Fibroblast of skin of abdomen (primary cell): ENCODE results near the gene PPP1R16B.
"Not testable (repeated sequence)": the region's sequence is repeated elsewhere in the genome, so short reads cannot be mapped to it uniquely, and the experiment has no call there.

Source experiments
- DNase-seq: peaks from one replicate; pipeline ENCODE4 v3.0.0-alpha.2; 2013

Gene PPP1R16B

DNA sequence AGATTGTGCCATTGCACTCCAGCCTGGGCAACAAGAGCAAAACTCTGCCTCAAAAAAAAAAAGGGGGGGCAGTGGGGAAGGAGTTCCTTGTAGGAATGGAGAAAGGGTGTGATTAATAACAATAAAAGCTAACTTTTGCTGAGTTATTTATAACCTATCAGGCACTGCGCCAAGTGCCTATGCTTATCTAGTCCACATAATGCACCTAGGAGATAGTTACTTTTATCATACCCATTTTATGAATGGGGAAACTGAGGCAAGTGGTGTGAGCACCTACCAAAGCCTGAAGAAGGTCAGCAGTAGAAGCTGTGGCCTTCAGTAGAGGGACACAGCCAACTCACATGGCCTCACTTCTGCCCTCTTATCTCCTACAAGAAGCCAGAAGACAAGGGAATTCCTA is 13.6 kb upstream of the PPP1R16B start:
- DNase-seq, result no peak

DNA sequence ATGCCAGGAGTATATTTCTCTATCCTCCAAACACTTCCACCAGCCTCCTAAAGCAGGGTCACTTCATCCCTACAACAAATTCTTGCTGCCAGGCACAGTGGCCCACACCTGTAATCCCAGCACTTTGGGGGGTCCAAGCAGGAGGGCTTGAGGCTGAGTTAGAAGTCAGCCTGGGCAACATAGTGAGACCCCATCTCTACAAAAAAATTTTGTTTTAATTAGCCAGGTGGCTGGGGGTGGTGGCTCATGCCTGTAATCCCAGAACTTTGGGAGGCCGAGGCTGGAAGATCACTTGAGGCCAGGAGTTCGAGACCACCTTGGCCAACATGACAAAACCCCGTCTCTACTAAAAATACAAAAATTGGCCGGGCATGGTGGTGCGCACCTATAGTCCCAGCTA is 11.4 kb upstream of the PPP1R16B start:
- DNase-seq, result not testable (repeated sequence)

DNA sequence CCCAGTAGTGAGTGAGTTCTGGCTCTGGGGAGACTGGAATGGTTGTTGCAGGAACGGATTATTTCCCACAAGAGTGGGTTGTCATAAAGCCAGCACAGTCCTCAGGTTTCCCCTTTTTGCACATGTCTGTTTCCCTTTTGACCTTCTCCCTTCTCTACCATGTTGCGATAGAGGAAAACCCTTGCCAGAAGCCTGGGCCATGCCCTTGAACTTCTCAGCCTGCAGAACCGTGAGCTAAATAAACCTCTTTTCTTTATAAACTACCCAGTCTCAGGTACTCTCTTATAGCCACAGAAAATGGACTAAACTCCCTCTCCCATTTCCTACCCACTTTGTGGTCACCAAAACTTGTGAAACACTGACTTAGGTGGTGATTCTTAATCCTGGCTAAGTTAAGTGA is 7.2 kb upstream of the PPP1R16B start:
- no peak for DNase-seq

DNA sequence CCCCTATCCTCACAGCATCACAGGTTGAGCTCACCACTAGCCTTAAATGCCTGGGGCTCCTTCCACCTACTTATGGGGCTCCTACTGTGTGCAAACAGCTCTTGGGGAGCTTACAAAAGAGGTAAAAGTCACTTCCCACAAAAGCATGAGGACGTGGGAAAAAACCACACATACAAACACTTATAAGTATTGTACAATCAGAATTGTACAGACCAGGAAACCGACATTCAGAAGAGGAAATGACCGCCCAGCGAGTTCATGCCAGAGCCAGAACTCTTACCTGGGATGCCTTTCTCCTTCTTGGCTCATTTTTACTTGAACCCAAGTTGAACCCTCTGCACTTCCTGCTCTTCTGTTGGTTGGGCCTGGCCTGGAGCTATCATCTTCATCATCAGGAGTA is 6.3 kb upstream of the PPP1R16B start:
- DNase-seq, result no peak

DNA sequence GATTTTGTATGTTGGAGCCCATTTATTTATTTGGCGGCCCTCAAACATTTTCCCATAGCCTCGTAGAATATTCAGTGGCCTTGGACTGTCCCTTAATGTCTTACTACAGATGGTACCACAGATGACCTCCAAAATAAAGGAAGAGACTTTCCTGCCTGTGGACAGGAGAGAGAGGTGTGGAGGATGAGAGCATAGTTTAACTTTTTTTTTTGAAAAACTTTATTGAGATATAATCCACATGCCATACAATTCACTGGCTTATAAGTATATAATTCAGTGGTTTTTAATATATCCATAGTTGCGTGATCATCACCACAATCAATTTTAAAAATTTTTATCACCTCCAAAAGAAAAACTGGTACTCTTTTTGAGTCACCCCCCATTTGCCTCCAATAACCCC is 4.6 kb upstream of the PPP1R16B start:
- DNase-seq, result no peak

DNA sequence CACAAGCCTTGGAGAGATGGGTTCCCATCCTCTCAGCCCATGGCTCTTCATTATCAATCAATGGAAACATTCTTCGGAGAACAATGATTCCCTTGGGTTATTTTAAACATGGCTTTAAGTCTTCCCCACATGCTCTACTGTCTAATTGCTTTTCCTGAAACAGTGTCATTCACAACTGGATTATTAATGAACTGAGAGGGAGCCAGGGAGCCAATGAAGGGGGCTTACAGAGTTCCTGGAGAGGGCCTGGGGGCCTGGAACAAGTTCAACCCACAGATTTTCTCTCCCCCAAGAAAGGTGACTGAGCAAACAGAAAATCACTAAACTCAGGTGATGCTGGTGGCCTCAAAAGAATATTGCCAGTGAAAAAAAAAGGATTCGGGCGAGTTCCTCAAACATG is 1.3 kb upstream of the PPP1R16B start:
- DNase-seq, result no peak

DNA sequence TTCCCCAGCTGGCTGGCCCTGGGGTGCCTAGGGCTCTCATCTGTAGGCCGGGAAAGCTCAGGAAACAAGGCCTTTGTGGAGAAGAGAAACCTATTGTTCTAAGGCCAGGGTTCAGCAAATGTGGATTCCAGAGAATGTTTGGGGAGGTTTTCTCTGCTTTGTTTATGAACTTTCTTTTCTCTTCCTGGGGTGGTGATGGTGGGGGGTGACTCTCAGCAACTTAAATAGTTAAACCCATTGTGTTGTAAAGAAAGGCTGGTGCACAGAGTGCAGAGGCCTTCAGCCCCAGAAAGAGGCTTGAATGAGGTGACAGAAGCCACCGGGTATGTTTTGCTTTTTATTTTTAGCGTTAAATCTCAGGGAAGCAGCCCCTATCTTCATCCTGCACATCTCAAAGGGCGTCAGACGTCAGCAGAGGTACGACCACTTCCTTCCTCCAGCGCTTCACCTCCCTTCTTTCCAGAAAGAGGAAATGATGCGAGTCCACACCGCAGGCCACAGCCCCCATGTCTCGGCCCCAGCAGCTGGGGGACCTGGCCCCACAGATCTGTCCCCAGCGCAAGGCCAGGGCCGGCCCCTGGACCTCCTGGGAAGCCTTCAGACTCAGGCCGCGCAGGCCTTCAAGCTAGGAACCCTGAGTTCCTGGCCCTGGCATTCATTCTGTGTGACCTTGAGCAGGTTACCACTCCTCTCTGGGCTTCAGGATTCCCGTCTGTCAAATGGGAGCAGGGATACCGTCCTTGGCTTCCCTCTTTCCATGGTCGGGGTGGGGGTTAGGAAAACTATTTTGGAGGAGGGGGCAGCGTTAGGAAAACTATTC is 605 bp upstream of the PPP1R16B start:
- DNase-seq, result no peak

DNA sequence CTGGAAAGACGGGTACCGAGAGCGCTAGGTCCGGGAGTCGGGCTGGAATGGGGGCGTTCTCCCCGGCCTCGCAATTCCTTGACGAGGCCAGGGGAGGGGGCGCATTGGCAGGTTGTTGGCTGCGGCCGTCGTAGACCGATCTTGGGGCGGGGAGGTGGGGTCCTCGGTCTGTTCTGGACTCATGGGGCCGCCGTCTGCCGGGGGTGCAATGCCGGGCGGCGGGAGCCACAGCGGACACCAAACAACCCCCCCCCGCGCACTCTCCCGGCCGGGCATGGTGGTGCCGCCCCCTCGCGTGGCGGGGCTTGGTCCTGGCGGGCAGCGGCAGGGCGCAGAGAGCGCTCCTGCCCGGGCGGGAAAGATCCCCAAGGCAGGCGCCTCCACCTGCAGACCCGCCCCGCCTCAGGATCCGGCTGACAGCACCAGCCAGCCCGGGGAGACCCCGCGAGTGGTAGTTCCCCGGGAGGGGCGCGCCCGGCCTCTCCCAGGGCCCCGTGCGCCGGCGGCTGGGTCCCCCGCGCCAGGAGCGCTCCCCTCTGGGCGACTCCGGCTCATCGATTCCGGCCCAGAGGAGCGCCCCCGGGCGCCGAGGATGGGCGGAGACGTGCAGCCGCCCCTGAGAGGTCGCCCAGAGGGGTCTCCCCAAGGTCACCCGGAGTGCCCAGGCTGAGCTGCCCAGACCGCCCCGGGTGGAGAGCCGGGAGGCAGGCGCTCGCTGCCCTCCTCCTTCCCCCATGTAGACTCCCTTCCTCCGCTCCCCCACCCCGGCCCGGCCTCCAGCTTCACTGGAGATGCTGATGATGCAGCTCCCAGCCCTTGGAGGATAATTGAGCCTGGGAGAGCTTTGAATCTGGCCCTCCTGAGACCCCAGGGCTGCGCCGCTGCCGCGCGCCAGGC is 709 bp downstream of the PPP1R16B start:
- no peak for DNase-seq

DNA sequence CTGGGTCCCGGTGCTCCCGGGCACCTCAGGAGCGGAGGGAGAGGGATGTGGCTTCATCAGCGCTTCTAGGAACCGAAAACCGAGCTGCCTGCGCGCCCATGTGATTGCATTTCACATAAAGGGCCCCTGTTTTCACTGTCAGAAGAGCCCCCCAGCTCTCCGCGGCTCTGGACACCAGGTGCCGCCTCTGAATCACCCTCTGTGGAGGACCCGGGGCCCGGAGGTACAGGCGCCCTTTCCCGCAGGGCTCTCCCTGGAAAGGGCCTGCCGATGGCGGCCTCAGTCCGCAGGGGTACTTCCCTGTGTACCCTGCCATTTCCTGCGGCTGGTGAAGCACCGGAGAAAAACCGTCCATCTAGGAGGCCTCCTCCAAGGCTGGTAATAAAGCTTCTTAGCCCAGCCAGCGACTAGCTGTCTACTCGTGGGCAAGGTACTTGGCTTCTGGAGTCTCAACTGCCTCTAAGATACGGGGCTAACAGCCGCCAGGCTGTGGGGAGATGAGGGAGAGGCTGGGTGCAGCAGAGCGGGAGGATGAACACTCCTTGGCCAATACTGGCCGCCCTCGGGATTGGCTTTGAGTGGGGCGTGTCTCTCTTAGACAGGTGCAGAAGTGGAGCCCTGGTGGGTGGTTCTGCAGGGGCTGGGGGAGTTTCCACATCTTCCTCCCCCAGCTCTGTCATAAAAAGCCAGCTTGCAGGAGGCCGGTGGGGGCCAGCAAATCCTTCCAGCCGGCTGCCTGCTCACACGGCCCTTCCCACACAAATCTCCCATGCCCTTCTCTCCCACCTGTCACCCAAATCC is 1.6 kb downstream of the PPP1R16B start:
- DNase-seq, result no peak

DNA sequence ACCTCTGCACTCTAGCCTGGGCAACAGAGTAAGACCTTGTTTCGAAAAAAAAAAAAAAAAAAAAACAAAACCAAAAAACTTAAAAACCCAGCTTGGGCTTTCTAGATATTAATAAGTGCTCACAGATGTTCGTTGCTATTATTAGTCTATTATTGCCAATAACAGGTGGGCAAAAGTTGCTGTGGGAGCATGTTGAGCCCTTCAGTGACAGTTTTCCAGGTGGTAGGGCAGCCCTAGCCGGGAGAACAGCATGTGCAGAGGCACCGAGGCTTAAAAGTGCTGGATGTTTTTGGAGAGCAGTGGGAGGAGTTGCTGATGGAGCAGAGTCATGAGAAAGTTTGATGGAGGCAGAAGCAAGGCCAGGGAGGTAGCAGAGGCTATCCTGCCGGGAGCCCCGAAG is 4.4 kb downstream of the PPP1R16B start:
- no peak for DNase-seq

DNA sequence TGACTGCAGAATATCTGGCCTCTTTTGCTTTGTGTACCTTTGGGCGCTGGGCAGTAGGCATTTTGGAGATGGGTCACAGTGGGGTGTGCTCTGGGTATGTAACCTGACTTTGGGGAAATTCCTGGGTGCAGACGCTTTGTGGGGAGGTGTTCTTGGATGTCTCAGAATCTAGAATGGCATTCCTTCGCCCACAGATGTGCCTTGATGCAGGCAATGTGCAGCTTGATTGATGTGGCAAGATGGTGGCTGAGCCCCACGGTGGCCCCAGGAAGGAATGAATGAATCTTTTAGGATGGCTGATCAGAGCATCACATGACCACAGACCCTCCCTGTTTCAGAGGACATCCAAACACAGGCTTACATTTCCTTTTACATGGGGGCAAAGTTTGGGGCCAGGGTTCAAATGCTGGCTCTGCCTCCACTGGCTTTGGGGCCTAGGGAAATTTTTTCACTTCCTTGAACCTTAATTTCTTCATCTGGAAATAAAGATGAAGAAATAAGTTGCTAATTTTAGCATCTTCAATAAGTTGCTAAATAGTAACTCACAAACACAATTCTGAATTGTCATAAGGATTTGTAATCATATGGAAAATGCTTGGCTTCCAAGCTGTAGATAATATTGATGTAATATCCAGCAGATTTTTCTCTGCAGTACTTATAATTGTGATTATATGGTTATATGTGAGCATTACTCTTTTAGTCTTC is 5.6 kb downstream of the PPP1R16B start:
- no peak for DNase-seq

DNA sequence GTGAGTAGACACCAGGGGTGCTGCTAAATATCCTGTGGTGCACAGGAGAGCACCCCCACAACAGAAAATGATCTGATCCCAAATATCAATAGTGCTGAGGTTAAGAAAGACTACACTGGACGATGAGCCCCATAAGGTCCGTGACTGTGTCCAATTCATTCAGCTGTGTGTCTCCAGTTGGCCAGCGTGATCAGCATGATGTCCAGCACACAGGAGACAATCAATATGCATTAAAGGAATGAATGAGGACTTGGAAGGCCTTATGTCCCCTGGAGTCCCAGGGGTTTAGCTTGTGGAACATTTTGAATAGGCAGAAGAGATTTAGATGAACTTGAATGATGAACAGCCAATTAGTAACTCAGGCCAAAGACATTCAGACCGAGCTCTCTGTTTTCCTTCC is 6.3 kb downstream of the PPP1R16B start:
- DNase-seq, result no peak

DNA sequence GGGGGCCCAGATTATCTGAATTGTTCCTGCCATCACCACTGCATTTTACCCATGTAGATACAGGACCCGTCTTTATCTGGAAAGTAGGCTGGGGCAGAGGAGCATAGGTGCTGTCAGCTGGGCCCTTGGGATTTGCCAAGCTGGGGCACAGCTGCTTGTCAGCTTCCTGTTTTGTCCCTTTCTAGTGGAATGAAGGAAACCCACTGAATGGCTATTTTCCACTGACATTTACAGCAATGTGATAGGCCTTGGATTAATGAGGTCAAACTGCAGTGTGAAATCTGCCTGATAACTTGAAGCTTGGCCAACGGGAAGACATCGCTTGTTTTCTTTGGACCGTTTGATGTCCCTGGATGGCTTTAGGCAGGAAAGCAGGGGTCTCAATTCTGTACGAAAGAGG is 6.7 kb downstream of the PPP1R16B start:
- DNase-seq, result no peak

DNA sequence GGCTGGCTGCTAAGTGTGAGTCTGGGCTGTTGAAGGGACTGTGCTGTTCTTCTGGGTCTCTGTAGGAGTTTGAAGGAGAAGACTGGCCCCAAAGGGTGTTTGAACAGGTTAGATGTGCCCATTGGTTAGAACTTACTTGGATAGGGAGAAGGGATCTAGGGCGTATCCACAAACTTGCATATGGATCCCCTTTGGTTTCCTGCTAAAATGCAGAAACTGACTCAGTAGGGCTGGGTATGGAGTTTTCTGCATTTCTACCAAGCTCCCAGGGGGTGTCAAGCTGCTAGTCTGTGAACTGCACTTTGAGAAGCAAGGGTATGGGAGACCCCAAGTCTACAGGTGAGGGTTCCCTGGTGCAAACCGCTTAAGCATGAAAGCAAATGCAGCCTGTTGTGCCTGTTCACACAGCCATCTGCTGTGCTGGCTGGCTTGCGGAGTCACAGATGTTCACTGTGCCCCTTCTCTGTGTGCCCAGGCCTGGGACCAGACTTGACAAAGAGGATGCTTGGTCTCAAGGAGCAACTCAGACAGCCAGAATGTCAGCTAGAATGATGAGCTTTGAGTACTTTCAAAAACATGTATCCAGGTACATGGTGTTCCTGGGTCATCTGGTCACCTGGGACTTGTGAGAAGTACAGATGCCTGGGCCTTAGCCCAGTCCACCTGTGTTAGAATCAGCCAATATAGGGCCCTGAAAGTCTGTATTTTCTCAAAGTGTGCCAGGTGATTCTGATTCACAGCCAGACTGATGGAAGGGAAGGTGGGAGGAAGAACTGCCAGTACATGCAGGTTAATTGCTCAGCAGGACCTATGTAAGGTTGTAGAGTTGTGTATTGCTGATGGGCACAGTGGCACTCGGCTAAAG is 7.4 kb downstream of the PPP1R16B start:
- DNase-seq, result no peak

DNA sequence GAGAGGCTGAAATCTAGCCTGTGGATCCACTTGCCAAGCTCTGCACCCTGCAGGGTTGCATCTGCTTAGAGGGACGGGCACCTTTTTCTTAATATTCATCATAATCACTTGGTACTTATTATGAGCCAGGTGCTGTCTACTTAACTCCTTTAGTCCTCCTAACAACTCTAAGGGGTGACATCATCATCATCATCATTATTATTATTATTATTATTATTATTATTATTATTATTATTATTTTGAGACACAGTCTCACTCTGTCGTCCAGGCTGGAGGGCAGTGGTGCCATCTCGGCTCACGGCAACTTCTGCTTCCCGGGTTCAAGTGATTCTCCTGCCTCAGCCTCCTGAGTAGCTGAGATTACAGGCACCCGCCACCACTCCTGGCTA is 8.1 kb downstream of the PPP1R16B start:
- not testable (repeated sequence) for DNase-seq

DNA sequence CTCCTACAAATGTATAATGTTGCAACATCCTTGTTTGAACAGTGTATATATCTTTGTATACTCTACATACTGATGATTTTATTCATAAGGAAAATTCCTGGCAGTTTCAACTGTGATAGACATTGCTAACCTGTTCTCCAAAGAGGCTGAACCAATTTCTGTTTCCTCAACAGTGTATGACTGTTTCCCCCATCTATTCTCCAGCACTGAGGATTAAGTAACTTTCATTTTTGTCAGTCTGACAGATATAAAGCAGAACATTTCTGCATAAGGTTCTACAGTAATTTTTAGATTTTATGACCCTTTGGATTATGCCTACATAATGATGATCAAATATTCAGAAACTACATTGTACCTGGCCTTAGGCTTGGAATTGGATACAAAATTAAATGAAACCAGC is 9.9 kb downstream of the PPP1R16B start:
- no peak for DNase-seq

DNA sequence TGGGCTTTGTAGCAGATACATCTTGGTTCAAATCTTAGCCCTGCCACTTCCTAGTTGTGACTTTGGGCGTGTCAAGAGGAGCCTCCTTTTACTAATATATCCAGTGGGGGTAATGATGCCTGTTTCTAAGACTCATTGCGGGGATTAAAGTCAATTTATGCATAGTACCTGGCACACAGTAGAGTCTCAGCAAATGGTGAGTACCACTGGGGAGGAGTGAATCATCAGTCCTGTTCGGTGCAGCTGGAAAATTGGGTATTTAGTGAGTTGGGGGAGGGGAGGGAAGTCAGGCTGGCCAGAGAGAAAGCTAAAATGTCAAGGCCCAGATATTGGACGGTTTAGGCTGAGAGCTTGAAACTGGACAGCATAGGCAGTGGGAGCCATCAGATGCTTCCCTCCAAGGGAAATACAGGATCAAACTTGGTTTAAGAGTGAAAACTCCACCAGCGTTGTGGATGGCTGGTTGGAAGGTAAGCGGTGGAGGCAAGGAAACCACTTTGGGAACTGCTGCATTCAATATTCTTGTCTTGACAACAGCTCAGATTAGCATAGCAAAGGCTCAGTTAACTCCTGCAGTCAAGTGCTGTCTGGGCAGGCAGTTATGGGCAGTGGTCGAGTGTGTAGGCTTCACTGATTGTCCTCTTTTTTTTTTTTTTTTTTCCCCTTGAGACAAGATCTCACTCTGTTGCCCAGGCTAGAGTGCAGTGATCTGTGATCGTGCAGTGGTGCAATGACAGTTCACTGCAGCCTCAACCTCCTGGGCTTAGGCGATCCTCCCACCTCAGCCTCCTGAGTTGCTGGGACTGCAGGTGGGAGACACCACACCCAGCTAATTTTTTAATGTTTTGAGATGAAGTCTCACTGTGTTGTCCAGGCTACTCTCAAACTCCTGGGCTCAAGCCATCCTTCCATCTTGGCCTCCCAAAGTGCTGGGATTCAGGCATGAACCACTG is 12.9 kb downstream of the PPP1R16B start:
- no peak for DNase-seq

DNA sequence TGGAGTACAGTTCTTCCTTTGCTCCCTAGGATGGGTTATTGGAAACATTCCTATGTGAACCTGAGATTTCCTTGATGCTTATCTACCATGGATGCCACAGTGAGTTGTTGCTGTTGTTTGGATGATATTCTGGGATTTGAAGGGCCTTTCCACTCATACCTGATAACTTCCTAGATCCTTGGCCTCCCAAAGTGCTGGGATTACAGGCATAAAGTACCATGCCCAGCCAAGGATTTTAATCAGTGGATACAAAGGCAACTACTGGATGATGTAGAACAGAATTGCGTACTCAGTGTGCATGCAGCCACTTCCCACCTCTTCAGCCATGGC is 20.0 kb downstream of the PPP1R16B start:
- no peak for DNase-seq

DNA sequence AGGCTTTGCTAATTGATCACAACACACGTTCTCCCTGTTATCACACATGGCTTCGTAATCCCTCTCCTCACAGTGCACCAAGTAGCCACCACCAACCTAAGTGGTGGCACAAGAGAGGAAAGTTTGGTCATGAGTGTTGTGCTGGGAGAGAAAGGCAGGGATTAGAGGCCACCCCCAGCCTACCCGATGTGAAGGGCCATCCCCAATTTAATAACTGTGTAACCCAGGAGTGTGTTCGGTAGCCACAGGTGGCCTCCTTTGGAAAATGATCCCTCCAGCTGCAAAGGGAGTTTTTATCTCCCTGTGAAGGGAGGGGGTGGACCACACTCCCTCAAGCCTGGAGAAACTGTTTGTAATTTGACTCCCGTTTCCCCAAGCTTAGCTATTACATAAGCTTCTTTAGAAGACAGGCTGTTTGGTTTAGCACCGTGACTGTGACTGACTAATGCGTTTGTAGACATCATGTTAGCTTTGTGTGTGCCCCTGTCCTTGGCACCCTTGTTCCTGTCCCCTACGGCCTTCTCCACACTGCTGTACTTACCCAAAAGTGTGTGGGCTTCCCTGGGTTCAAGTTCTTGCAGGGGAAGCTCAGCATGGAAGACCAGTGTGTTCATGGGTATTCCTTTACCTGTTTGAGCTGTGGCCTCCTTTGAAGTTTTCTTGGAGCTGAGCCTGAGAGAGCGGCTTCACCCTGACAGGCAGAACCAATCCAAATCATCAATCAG is 20.6 kb downstream of the PPP1R16B start:
- peak; percentile 42 for DNase-seq
